Astrocyte of the spinal cord (primary cell): Measurements from ENCODE around the gene IL17C.

Source experiments
- DNase-seq: peaks from one replicate; pipeline ENCODE4 v3.0.0; 2011; ENCODE audit warnings: low read depth, low spot score
- H3K4me3 ChIP-seq: 2 replicates; pipeline ENCODE4 v1.5.1; 2011; ENCODE audit warnings: low read depth, mild to moderate bottlenecking, low read length, moderate library complexity
- in situ Hi-C: cut with HindIII; loops from 2 replicates; pipeline ENCODE4 v1.10.0; 2017; ENCODE audit warnings: low sequenced_read_pairs
- TF ChIP-seq, protein P1 (sequence below): IDR thresholded peaks from 2 replicates; pipeline ENCODE4 v1.5.1; 2012; ENCODE audit warnings: low read depth, mild to moderate bottlenecking, low read length, inconsistent platforms

The IL17C gene

DNA sequence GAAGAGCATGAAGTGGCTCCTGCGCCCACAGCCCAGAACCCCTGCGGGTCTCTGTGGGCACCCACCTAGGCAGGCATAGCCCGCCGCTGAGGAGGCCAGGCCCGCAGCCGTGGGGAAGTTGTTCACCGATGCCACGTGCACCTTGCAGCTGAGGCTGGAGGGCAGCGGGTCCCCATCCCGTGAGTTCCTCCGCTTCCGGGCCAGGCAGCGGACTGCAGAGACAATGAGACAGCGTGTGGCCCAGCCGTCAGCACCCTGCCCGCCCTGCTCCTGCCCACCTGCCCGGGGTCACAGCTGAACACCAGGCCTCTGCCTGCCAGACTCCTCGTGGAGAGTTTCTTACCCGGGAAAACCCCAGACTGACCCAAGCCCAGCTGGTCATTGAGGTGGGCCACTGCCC lies 19.0 kb downstream of the IL17C start:
- DNase-seq = no peak
- no peak overlapping the region for H3K4me3 ChIP-seq
- in situ Hi-C loops = no loop called here
- TF ChIP-seq, protein P1, sequence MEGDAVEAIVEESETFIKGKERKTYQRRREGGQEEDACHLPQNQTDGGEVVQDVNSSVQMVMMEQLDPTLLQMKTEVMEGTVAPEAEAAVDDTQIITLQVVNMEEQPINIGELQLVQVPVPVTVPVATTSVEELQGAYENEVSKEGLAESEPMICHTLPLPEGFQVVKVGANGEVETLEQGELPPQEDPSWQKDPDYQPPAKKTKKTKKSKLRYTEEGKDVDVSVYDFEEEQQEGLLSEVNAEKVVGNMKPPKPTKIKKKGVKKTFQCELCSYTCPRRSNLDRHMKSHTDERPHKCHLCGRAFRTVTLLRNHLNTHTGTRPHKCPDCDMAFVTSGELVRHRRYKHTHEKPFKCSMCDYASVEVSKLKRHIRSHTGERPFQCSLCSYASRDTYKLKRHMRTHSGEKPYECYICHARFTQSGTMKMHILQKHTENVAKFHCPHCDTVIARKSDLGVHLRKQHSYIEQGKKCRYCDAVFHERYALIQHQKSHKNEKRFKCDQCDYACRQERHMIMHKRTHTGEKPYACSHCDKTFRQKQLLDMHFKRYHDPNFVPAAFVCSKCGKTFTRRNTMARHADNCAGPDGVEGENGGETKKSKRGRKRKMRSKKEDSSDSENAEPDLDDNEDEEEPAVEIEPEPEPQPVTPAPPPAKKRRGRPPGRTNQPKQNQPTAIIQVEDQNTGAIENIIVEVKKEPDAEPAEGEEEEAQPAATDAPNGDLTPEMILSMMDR = no peak

DNA sequence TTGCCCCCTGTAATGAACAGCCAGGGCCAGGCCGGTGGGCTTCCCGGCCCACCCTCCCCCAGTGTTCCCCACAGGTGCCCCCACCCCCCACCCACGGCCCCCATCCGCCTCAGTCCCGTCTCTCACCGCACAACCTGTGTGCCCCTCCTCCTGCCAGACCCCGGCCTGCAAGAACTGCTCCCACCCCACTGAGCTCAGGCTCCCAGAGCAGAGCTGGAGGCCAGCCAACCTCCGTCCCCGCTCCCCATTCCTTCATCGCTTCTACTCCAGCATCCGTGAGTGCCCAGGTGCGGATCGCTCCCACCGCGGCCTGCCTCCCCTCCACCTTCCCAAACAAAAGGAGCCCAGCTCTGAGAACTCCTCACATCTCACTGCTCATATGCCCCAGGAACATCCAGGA lies 20.3 kb downstream of the IL17C start:
- in situ Hi-C loops = no loop called here
- DNase-seq = no peak
- TF ChIP-seq, protein P1 = no peak
- no peak overlapping the region for H3K4me3 ChIP-seq

DNA sequence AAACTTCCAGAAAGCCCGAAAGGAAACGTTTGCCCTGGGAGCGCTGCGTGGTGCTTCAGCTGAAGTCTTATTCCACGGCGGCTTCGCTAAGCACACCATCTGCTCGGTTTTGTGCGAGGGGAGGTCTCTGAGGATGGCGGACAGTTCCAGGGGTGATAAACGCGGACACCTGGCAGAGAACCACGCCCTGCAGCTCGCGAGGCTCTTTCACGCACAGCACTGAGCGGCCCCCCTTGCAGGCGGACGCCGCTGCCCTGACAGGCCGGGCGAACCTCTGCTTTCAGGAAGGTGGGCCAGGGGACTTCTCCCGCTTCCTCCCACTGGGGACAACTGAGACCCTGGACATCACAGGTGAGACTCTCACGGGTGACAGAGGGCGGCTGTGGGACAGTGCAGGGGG lies 20.8 kb downstream of the IL17C start:
- H3K4me3 ChIP-seq = no peak overlapping the region
- TF ChIP-seq, protein P1 = no peak
- no peak for DNase-seq
- in situ Hi-C loops = no loop called here

DNA sequence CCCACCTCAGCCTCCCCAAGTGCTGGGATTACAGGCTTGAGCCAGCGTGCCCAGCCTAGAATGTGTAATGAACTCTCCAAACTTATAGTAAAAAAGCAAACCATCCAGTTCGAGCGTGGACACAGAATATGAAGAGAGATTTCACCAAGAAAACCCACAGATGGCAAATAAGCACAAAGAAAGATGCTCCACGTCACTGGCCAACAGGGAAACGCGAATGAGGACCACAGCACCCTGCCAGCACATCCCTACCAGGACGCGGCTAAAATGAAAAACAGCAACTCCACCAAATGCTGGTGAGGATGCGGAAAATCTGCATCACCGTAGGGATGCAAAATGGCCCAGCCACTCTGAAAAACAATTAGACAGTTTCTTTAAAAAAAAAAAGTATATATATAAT lies 23.1 kb downstream of the IL17C start:
- TF ChIP-seq, protein P1 = no peak
- in situ Hi-C loops = no loop called here
- DNase-seq = no peak
- no peak overlapping the region for H3K4me3 ChIP-seq

DNA sequence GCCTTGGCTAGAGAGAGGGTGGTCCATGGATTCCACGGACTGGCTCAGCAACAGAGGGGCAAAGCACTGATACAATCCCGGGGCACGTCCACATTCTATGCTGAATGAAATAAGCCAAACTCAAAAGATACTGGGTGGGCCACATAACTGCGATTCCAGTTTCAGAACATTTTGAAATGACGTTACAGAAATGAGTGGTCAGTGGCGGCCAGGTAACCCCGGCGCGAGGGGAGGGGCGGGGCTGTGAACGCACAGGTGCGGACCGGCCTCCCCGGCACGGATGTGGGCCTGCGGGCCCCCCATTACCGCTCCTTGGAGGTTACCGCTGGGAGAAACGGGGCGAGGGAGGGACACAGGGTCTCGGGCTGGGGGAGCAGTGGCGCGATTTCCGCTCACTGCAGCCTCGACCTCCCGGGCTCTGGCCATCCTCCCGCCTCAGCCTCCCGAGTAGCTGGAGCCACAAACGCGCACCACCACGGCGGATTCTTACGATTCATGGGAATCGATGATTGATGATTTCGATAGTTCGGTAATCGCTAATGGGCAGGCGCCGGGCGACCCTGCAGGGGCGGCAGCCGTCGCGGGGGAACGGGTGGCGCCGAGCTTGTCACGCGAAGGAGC lies 24.0 kb downstream of the IL17C start:
- DNase-seq = no peak
- H3K4me3 ChIP-seq = peak overlapping the region; percentile 76
- in situ Hi-C loops = no loop called here
- TF ChIP-seq, protein P1 = no peak

DNA sequence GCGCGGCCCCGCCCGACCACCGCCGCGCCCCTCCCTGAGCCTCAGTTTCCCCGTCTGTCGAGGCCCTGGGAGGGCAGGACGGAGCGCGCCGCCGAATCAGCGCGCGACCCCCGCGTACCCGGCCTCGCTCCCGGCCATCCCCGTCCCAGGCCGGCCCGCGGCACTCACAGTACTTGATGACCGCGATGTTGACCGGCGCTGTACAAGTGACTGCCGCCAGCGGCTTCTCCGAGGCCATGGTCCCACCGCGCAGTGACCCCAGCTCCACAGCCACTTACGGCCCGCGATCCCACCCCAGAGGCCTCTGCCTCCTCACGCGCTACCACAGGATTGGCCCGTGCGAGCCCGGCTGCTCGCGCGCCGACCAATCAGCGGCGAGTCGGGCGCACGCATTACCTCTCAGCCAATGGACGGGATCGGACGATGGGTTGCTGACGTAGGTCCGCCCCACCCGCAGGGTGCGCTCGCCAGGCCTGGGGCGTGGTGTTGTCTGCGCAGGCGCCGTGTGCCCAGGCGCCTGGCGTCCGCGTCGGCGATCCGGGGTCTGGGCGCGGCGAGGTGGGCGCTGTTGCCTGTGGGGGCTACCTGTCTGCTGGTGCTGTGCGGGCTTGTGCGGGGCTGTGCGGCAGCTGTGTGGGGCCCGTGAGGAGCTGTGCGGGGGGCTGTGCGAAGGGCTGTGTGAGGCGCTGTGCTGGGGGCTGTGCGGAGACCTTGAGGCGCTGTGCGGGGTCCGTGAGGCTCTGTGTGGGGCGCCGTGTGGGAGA lies 24.7 kb downstream of the IL17C start, which contains the start of gene MVD:
Gene MVD, minus strand, starts transcription at position 249 of the 764 bp plus-strand sequence. Its CDS starts 11 bp downstream, at position 238.
- peak within 1 kb of the TSS; percentile 76 for H3K4me3 ChIP-seq
- DNase-seq = peak; percentile 98
- in situ Hi-C loops = no loop called here
- TF ChIP-seq, protein P1 = no peak
